22Rv1 (cell line): ENCODE results near the gene A4GALT.

Source experiments
- H3K27ac ChIP-seq: fragments of 450-650 bp; 2 replicates; pipeline ENCODE4 v1.5.1; 2017
- ZFX ChIP-seq: fragments of 450-650 bp; IDR thresholded peaks from 2 replicates; pipeline ENCODE4 v1.6.1; 2017; ENCODE audit warnings: antibody characterized with exemption, borderline replicate concordance
- TF ChIP-seq, protein P1 (sequence below): fragments of 450-650 bp; IDR thresholded peaks from 2 replicates; pipeline ENCODE4 v1.5.1; 2017; ENCODE audit warnings: mild to moderate bottlenecking

The A4GALT gene

DNA sequence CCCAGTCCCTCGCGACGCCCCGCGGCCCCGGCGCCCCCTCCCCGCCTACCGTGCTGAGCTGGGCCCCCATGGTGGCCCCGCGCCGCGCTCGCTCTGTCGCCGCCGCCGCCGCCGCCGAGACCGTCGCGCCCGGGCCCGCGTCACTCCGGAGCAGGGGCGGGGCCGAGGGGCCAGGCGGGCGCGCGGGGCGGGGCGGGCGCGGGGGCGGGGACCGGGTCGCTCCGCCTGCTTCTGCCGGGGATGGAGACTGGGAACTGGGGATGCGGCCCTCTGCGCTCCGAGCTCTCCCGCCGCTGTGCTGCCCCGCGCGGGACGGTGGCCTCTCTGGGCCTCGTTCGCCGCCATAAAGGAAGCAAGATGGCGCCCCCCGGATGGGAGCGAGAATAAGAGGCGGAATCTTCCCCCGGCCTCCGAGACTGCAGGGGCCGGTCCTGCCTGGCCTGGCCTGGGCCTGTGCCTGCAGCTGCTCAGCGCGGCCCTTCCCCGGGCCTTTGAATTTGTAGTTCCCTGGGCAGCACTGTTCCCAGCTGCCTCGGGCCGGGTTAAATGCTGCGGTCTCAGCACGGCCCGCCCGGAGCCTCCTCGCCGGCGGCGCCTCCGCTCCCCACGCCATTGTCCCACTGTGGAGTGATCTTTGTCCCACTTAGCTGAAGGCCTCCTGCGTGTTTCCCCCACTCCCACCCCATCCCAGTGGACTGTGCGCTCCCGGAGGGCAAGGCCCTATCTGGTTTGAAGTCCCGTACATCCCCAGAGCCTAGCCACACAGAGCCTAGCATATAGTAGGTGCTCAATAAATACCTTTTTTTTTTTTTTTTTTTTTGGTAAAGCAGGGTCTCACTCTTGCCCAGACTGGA is 71.2 kb downstream of the A4GALT start, which contains the start of gene CYB5R3:
CYB5R3 (minus strand) TSS at position 147 of the 854 bp plus-strand sequence; CDS start at position 70, 77 bp downstream.
- H3K27ac ChIP-seq: peak within 1 kb of the TSS; percentile 69
- TF ChIP-seq ZFX: no peak
- TF ChIP-seq, protein P1, sequence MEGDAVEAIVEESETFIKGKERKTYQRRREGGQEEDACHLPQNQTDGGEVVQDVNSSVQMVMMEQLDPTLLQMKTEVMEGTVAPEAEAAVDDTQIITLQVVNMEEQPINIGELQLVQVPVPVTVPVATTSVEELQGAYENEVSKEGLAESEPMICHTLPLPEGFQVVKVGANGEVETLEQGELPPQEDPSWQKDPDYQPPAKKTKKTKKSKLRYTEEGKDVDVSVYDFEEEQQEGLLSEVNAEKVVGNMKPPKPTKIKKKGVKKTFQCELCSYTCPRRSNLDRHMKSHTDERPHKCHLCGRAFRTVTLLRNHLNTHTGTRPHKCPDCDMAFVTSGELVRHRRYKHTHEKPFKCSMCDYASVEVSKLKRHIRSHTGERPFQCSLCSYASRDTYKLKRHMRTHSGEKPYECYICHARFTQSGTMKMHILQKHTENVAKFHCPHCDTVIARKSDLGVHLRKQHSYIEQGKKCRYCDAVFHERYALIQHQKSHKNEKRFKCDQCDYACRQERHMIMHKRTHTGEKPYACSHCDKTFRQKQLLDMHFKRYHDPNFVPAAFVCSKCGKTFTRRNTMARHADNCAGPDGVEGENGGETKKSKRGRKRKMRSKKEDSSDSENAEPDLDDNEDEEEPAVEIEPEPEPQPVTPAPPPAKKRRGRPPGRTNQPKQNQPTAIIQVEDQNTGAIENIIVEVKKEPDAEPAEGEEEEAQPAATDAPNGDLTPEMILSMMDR: no peak

DNA sequence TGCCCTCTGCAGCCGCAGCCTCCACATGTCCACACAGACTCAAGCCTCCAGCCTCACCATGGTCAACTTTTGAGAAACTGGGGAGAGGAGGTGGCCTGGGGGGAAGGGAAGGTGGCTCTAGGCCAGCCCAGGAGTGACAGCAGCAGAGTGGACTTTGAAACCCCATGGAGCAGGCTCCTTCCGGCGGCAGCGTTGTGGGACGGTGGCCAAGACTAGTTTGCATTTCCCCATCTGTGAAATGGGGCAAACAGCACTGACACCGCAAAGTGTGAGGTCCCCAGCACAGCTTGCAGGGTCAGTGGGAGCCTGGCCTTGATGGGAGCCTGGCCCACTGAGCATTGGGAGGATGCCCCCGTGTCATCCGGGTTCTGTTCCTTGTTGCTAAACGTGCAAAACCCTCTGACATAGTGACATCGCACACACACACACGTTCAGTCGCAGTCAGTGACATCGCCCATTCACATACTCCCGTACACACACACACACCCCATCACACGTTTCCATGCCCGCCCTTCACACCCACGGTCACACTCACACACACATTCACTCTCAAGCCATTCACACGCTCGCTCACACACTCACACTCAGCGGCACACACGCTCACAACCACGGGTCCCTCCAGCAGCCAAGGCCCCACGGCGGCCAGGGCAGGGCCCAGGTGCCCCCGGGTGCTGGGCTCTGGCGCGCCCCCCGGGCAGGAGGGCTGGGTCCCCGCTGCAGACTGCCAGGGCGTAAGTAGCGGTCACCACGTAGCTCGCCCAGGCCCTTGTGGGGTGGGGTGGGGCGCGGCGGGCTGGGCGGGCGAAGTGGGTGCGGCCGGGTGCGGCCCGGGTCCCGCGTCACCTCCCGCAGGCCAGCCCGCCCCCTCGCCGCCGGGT is 72.1 kb downstream of the A4GALT start:
- TF ChIP-seq ZFX: no peak
- peak overlapping the region; percentile 69 for H3K27ac ChIP-seq

DNA sequence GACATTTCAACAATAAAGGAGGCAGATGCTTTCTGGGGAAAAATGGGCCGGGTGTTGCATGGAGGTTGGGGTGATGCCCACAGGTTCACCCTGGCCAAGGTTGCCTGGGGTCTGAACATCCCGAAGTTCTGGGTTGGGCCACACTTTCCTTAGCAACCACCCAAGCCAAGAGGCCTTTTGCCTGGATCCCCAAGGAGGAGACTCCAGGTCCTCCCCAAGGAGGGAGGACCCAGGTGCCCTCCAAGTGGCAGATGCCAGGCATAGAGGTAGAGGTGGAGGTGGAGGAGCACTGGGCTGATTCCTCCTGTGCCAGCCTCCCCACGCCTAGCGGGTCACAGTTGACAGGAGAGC is 72.7 kb downstream of the A4GALT start:
- TF ChIP-seq ZFX: no peak
- TF ChIP-seq, protein P1: no peak
- peak overlapping the region; percentile 69 for H3K27ac ChIP-seq

DNA sequence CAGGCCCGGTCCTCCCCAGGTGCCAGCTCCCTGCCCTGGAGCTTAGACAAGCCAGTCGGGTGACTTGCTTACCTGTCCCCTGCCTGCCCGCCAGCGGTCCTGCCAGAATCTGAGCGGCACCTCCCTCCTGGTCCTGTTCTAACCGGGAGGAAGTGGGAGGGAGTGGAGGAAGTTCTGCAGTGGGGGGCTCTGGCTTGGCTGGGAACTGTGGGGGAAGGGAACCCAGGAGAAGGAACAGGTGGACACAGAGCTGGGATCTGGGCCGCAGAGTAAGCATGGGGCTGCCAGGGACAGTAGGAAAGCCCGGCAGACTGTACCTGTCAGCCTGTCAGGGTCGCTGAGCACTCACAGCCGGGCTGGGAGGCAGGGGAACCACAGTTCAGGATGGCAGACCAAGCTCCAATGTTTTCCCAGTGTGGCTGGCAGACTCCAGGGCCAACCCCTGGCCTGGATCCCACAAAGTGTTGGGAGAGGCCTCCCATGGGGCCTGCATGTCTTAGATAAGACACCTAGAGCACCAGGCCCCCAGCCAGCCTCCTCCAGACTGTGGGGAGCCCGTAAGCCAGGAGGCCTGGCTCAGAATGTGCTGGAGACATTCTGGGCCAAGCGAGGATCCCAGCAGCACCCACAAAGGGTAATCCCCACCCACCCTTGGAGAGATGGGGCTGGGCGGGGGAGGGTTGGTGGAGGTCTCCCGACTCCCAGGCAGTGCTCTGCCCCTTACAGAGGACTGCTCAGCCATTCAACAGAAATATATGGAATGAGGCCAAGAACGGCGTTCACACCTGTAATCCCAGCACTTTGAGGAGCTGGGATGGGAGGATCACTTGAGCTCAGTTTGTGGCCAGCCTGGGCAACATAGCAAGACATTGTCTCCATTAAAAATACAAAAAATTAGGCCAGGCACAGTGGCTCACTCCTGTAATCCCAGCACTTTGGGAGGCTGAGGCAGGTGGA is 73.8 kb downstream of the A4GALT start:
- no peak overlapping the region for H3K27ac ChIP-seq
- TF ChIP-seq ZFX: no peak
- TF ChIP-seq, protein P1: no peak

DNA sequence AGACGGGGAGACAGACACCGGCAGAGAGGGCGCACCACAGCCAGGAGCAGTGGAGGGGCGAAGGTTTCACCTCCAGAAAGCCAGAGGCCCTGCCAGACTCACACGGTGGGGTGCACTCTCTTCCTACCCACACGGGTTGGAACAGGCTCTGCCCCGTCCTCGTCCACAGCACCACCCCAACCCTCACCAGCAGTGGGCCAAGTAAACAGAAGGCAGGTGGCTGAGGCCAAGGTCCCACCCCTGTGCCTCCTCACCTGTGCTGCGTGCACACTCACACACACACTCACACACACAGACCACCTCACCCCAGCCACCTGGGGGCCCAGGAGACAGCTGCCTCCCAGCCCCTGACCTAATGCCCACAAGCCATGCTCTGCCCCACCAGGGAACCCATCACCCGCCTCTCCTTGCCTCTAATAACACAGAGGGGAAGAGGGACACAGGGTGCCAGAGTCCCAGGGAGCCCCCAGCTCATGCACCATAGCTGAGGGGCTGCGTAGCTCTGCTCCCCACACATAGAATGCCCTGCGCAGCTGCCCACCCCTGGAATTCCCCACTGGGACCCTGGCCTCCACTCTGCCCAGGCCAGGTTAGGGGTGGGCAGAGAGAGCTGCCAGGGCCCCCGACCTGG is 74.6 kb downstream of the A4GALT start:
- no peak overlapping the region for H3K27ac ChIP-seq
- no peak for TF ChIP-seq ZFX
- TF ChIP-seq, protein P1: no peak

DNA sequence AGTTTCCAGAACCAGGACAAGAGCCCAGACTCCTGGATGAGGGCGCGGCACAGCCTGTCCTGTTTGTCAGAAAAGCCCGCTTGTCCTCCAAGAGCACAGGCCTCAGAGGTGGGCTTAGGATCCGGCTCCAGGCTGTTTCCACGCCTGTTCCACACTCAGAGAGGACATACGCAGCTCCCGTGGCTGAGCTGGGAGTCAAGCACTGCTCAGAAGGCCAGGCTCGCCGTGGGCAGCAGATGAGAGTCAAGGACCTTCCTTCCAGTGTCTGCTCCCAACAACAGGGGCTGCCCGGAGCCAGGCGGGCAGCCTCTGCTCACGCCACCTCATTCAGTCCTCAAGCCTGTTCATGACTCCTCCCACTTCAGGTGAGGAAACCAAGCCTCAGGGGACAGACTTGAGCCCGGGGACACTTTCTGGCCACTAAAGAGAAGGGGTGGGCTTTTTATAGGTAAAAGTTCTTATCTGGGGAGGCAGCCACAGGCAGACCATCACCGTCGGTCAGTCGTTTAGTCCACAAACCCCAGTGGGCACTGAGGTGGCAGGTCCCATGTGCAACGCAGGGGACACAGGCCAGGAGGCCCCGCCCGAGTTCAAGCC is 75.2 kb downstream of the A4GALT start:
- no peak overlapping the region for H3K27ac ChIP-seq
- TF ChIP-seq ZFX: no peak
- TF ChIP-seq, protein P1: no peak
